Astrocyte (in vitro differentiated cells and primary cell): ENCODE measurements around the gene NBPF1. TPM values are rescaled to one million over a fixed set of nuclear protein-coding genes. Genes with fewer than 3 reads are reported as not detected.
"Not testable (repeated sequence)": the region's sequence is repeated elsewhere in the genome, so short reads cannot be mapped to it uniquely, and the experiment has no call there.

ENCODE experiments used
- DNase-seq: peaks from one replicate; pipeline ENCODE4 v3.0.0-alpha.2; 2010; ENCODE audit warnings: low read depth
- FAIRE-seq: peaks from 2 replicates; lab custom pipeline; 2011; peaks lifted over from hg19 to GRCh38; lab: Jason Lieb, UNC
- H2AFZ ChIP-seq: 2 replicates; pipeline ENCODE4 v1.6.0; 2012; ENCODE audit warnings: low read depth, low read length, inconsistent platforms
- H3K27ac ChIP-seq: 2 replicates; pipeline ENCODE4 v1.5.1; 2011; ENCODE audit warnings: low read depth, low read length, inconsistent platforms
- H3K27me3 ChIP-seq: 2 replicates; pipeline ENCODE4 v1.6.0; 2011; ENCODE audit warnings: low read length, inconsistent platforms; ENCODE audit not compliant: insufficient read depth
- H3K36me3 ChIP-seq: 2 replicates; pipeline ENCODE4 v1.5.1; 2011; ENCODE audit warnings: low read length, inconsistent platforms; ENCODE audit not compliant: insufficient read depth
- H3K4me1 ChIP-seq: 2 replicates; pipeline ENCODE4 v1.5.1; 2011; ENCODE audit warnings: low read length, inconsistent platforms; ENCODE audit not compliant: insufficient read depth
- H3K4me2 ChIP-seq: 2 replicates; pipeline ENCODE4 v1.6.0; 2012; ENCODE audit warnings: low read length, inconsistent platforms
- H3K4me3 ChIP-seq: 2 replicates; pipeline ENCODE4 v1.5.1; 2011; ENCODE audit warnings: low read depth, mild to moderate bottlenecking, low read length, inconsistent platforms; ENCODE audit not compliant: insufficient read depth
- H3K79me2 ChIP-seq: 2 replicates; pipeline ENCODE4 v1.6.0; 2012; ENCODE audit warnings: mild to moderate bottlenecking, low read length, inconsistent platforms; ENCODE audit not compliant: insufficient read depth
- H3K9ac ChIP-seq: 2 replicates; pipeline ENCODE4 v1.6.0; 2012; ENCODE audit warnings: mild to moderate bottlenecking, low read length, inconsistent platforms
- H3K9me3 ChIP-seq: 2 replicates; pipeline ENCODE4 v1.5.1; 2012; ENCODE audit warnings: low read depth, mild to moderate bottlenecking, low read length, inconsistent platforms; ENCODE audit not compliant: insufficient read depth
- H4K20me1 ChIP-seq: 2 replicates; pipeline ENCODE4 v1.6.0; 2012; ENCODE audit warnings: low read length, inconsistent platforms; ENCODE audit not compliant: insufficient read depth
- H3K27ac Mint-ChIP-seq: one replicate; pipeline ENCODE4 v1.8.0; 2021; ENCODE audit warnings: mild to moderate bottlenecking, mixed read lengths; ENCODE audit not compliant: unreplicated experiment
- H3K27me3 Mint-ChIP-seq: one replicate; pipeline ENCODE4 v1.8.0; 2021; ENCODE audit warnings: low read depth, mixed read lengths; ENCODE audit not compliant: unreplicated experiment
- H3K36me3 Mint-ChIP-seq: one replicate; pipeline ENCODE4 v1.8.0; 2021; ENCODE audit warnings: low read depth, mixed read lengths; ENCODE audit not compliant: unreplicated experiment
- H3K4me1 Mint-ChIP-seq: one replicate; pipeline ENCODE4 v1.8.0; 2021; ENCODE audit warnings: low read depth, mixed read lengths; ENCODE audit not compliant: unreplicated experiment
- H3K4me3 Mint-ChIP-seq: one replicate; pipeline ENCODE4 v1.8.0; 2021; ENCODE audit warnings: mild to moderate bottlenecking, moderate library complexity, mixed read lengths; ENCODE audit not compliant: unreplicated experiment
- H3K9me3 Mint-ChIP-seq: one replicate; pipeline ENCODE4 v1.8.0; 2021; ENCODE audit warnings: mild to moderate bottlenecking, mixed read lengths; ENCODE audit not compliant: unreplicated experiment
- CTCF ChIP-seq: IDR thresholded peaks from 2 replicates; pipeline ENCODE4 v1.5.1; 2011; ENCODE audit warnings: low read depth, mild to moderate bottlenecking, inconsistent platforms, low read length, moderate library complexity; ENCODE audit not compliant: insufficient read depth
- EZH2 ChIP-seq: IDR thresholded peaks from 2 replicates; pipeline ENCODE4 v1.6.1; 2012; ENCODE audit warnings: mild to moderate bottlenecking, low read length, inconsistent platforms; ENCODE audit not compliant: insufficient read depth
- total RNA-seq: library from RNA; stranded (reverse); gene quantifications from 2 replicates; pipeline ENCODE4 v1.2.1, GENCODE V29; 2021

The NBPF1 gene
- total RNA-seq, 1 donor from 2014 or later, result 23.1 TPM

- peaks cover 34% of the 10 kb centered on the region for H3K36me3 Mint-ChIP-seq
- H3K36me3 ChIP-seq, result peaks cover 14% of the 10 kb centered on the region
These were observed 18.1 kb upstream of the NBPF1 start for GRCh38 chr1:16631248-16632043.

GRCh38 chr1:16630661-16631247, 17.4 kb upstream of the NBPF1 start:
- FAIRE-seq, result no peak
- Mint-ChIP-seq H3K9me3 (no peaks in the 10 kb centered on the region), H3K4me3 (no peak overlapping the region), H3K4me1 (no peaks in the 10 kb centered on the region), H3K36me3 (peaks cover 34% of the 10 kb centered on the region), H3K27me3 (no peaks in the 10 kb centered on the region), H3K27ac (no peak overlapping the region)
- no peak overlapping the region for H2AFZ ChIP-seq
- no peak overlapping the region for H3K9ac ChIP-seq
- DNase-seq, result no peak
- no peak overlapping the region for H3K4me2 ChIP-seq
- no peak overlapping the region for H3K27ac ChIP-seq
- H3K27me3 ChIP-seq, result no peaks in the 10 kb centered on the region
- peaks cover 4% of the 10 kb centered on the region for H3K79me2 ChIP-seq
- H4K20me1 ChIP-seq, result peaks cover 25% of the 10 kb centered on the region
- H3K4me3 ChIP-seq, result no peak overlapping the region
- H3K36me3 ChIP-seq, result peaks cover 14% of the 10 kb centered on the region
- TF ChIP-seq CTCF (no peak), EZH2 (no peak)
- H3K4me1 ChIP-seq, result no peaks in the 10 kb centered on the region
- no peaks in the 10 kb centered on the region for H3K9me3 ChIP-seq

More at GRCh38 chr1:16631248-16632043, 18.1 kb upstream of the NBPF1 start:
- Mint-ChIP-seq H3K9me3 (no peaks in the 10 kb centered on the region), H3K4me3 (no peak overlapping the region), H3K27me3 (no peaks in the 10 kb centered on the region), H3K4me1 (no peaks in the 10 kb centered on the region), H3K27ac (no peak overlapping the region)
- H2AFZ ChIP-seq, result no peak overlapping the region
- no peaks in the 10 kb centered on the region for H3K4me1 ChIP-seq
- no peak for FAIRE-seq
- no peaks in the 10 kb centered on the region for H3K9me3 ChIP-seq
- H3K4me3 ChIP-seq, result no peak overlapping the region
- peaks cover 7% of the 10 kb centered on the region for H3K79me2 ChIP-seq
- H3K27me3 ChIP-seq, result no peaks in the 10 kb centered on the region
- no peak overlapping the region for H3K4me2 ChIP-seq
- TF ChIP-seq EZH2, result no peak
- no peak for TF ChIP-seq CTCF
- DNase-seq, result no peak
- H4K20me1 ChIP-seq, result peaks cover 26% of the 10 kb centered on the region
- H3K9ac ChIP-seq, result no peak overlapping the region
- no peak overlapping the region for H3K27ac ChIP-seq

GRCh38 chr1:16629916-16630530, 16.7 kb upstream of the NBPF1 start:
- H3K9ac ChIP-seq, H3K4me2 ChIP-seq, H3K9me3 Mint-ChIP-seq, H3K9me3 ChIP-seq, H3K27me3 ChIP-seq, H3K27ac Mint-ChIP-seq, H3K4me3 ChIP-seq, DNase-seq, H3K27me3 Mint-ChIP-seq, H3K79me2 ChIP-seq, H3K4me1 ChIP-seq, FAIRE-seq, H3K27ac ChIP-seq, H3K4me3 Mint-ChIP-seq, H2AFZ ChIP-seq, H3K4me1 Mint-ChIP-seq: not testable (repeated sequence)
- peaks cover 34% of the 10 kb centered on the region for H3K36me3 Mint-ChIP-seq
- H3K36me3 ChIP-seq, result peaks cover 14% of the 10 kb centered on the region
- peaks cover 20% of the 10 kb centered on the region for H4K20me1 ChIP-seq
